ENCODE results near the gene TCEA3. TPM values are rescaled to one million over a fixed set of nuclear protein-coding genes. Genes with fewer than 3 reads are reported as not detected.
"Not testable (repeated sequence)": the region's sequence is repeated elsewhere in the genome, so short reads cannot be mapped to it uniquely, and the experiment has no call there.

TCEA3 gene
- total RNA-seq, 6 experiments from 2014 or later = 6.0 to 8.4 (median 7.1) TPM

DNA sequence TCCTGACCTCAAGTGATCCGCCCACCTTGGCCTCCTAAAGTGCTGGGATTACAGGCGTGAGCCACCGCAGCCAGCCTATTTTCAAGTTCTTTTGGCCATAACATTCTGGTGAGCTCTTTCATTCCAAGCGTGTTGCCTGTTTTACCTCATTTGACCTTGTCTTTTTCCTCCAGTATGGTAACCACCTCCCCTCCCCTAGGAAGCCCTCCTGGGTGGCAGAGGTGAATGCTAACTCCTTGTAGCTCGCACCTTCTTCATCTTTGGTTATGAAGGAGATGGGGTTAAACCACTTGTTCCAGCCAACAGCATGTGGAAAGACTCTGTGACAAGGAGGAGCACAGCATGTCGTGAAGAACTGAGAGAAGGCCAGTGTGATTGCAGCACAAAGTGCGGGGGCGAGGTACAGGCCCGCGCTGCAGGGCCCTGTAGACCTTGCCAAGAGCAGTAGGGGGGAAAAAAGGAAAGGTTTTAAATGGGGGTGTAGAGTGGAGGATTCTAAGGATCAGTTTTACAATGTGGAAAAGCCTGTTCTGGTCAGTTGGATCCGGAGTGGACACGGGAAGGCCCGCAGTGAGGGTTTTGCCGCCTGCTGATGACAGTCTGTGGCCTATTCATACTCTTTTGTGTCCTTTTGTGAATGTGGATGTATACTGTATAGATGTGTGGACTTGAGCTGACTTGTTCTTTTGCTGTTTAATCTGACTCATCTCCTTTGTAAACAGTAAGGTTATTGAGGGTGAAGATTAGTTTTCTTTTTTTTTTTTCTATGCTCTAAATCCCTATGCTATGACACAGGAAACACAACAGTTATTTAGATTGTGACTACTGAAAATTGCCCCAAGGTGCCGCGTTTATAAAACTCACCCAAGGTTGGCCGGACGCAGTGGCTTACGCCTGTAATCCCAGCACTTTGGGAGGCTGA, 47.4 kb downstream of the TCEA3 start:
- Mint-ChIP-seq H3K36me3 (ENCODE audit: low read depth) (peaks cover 4% of the 10 kb centered on the region; the same call in 1 of the 2 replicates), H3K27me3 (ENCODE audit: insufficient read depth) (peaks cover 3% of the 10 kb centered on the region; the same call in 1 of the 2 replicates), H3K9me3 (no peaks in the 10 kb centered on the region; the same call in 1 of the 2 replicates), H3K27ac (peak overlapping the region; percentile 97), H3K4me1 (ENCODE audit: low read depth) (peaks cover 29% of the 10 kb centered on the region), H3K4me3 (peak overlapping the region; percentile 48)
- peak; percentile 94 for DNase-seq
- TF ChIP-seq, protein P1, sequence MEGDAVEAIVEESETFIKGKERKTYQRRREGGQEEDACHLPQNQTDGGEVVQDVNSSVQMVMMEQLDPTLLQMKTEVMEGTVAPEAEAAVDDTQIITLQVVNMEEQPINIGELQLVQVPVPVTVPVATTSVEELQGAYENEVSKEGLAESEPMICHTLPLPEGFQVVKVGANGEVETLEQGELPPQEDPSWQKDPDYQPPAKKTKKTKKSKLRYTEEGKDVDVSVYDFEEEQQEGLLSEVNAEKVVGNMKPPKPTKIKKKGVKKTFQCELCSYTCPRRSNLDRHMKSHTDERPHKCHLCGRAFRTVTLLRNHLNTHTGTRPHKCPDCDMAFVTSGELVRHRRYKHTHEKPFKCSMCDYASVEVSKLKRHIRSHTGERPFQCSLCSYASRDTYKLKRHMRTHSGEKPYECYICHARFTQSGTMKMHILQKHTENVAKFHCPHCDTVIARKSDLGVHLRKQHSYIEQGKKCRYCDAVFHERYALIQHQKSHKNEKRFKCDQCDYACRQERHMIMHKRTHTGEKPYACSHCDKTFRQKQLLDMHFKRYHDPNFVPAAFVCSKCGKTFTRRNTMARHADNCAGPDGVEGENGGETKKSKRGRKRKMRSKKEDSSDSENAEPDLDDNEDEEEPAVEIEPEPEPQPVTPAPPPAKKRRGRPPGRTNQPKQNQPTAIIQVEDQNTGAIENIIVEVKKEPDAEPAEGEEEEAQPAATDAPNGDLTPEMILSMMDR (IDR thresholded peaks at IDR 0.05) = no peak

DNA sequence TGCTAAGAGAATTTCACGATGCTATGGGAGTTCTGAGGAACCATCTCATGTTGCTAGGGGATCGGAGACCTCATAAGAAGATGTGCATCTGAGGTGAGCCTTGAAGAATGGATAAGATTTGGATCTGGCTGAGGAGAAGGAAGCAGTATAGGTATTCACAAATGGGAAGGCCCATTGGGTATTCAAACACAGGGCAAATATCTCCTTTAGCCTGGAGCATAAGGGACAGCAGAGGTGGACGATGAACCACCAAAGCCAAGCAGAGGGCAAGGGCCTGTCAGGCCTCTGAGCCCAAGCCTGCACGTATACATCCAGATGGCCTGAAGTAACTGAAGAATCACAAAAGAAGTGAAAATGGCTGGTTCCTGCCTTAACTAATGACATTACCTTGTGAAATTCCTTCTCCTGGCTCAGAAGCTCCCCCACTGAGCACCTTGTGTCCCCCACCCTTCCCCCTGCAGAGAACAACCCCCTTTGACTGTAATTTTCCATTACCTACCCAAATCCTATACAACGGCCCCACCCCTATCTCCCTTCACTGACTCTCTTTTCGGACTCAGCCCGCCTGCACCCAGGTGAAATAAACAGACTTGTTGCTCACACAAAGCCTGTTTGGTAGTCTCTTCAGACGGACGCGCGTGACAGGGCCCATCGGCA, 50.3 kb downstream of the TCEA3 start:
- H3K36me3 Mint-ChIP-seq (ENCODE audit: low read depth); H3K27me3 Mint-ChIP-seq (ENCODE audit: insufficient read depth); H3K27ac Mint-ChIP-seq; H3K4me3 Mint-ChIP-seq; DNase-seq; H3K9me3 Mint-ChIP-seq: not testable (repeated sequence)
- peaks cover 49% of the 10 kb centered on the region for H3K4me1 Mint-ChIP-seq (ENCODE audit: low read depth)

DNA sequence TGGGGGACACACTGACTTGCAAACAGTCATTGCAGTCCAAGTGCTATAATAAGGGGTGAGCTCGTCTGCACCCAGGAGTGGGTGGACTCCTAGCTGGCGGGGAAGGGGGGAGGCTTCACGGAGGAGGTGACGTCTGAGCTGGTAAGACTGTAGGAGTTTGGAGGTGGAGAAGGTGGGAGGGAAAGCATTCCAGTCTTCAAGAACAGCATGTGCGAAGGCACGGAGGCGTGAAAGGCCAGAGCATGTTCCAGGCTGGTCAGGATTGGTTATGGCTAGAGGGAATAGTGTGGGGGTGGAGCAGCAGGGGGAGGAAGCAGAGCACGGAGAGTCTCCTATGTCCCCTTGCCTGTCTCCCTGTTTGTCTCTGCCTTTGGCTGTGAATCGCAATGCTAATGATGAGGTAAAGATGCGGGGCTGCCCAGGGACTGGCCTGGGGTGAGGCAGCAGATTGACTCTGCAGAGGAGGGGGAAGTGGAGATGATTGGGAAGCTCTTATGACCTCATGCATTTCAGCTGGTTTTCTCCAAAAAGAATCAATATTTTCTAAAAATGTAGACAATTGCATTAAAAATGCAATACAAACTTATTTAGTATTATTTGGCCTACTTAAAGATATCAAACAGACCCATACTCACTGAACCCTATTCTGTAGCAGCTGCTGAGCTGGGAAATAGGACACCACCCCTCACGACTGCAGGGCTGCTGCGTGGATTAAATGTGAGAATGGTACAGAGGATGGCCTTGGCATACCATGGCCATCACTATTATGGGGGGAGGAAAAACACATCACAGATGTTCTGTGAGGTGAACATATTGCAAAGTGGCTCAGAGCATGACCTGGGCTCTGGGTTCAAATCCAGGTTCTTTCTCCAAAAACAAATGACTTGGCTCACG, 52.3 kb downstream of the TCEA3 start:
- Mint-ChIP-seq H3K27ac (no peak overlapping the region), H3K4me1 (ENCODE audit: low read depth) (peaks cover 52% of the 10 kb centered on the region), H3K4me3 (no peak overlapping the region), H3K9me3 (peaks cover 5% of the 10 kb centered on the region), H3K27me3 (ENCODE audit: insufficient read depth) (no peaks in the 10 kb centered on the region; the same call in 1 of the 2 replicates), H3K36me3 (ENCODE audit: low read depth) (peaks cover 16% of the 10 kb centered on the region)
- TF ChIP-seq, protein P1 (IDR thresholded peaks at IDR 0.05) = no peak
- DNase-seq = no peak

DNA sequence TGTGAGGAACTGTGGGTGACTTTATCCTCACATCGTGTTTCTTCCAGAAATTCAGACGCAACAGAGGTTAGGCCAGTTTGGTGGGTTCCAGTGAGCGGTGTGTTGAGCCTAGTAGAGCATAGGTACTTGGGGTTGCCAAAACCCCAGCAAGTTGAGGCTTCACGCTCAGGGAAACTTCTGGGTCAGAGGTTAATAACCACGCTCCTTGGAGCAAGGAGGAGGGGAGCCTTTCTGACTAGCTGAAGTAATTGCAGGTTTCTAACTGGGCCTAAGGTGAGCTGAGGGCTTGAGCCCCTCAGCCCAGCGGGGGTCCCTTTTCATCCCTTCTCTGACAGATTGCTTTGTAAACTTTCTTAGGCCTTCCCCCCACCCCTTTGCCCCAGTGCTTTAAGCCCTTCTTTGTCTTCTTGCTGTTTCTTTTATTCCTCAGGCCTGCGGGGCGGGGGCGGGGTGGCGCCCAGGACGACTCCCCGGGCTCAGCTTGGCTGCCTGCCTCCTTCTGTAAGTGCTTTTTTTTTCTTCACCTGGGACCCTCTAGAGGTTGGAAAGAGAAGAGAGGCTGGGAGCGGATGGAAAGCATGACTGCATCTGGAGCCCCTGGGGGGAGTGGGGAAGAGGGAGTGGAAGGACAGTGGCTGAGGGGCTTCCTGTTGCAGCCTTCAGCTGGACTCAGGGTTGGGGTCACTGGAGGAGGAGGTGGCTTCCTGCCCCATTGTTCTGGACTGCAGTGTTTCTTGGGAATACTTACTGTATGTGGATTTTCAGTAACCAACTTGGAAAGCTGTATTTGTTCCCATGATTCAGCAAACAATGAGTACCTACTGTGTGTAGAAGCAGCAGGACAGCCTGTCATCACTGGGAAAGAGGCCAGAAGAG, 53.6 kb downstream of the TCEA3 start:
- TF ChIP-seq, protein P1 (IDR thresholded peaks at IDR 0.05) = peak; percentile 34; the same call in 1 of the 2 replicates
- Mint-ChIP-seq H3K27ac (peak overlapping the region; percentile 92), H3K4me1 (ENCODE audit: low read depth) (peaks cover 59% of the 10 kb centered on the region), H3K9me3 (peaks cover 18% of the 10 kb centered on the region), H3K27me3 (ENCODE audit: insufficient read depth) (no peaks in the 10 kb centered on the region; the same call in 1 of the 2 replicates), H3K36me3 (ENCODE audit: low read depth) (peaks cover 29% of the 10 kb centered on the region), H3K4me3 (peak overlapping the region; percentile 93)
- no peak for DNase-seq

DNA sequence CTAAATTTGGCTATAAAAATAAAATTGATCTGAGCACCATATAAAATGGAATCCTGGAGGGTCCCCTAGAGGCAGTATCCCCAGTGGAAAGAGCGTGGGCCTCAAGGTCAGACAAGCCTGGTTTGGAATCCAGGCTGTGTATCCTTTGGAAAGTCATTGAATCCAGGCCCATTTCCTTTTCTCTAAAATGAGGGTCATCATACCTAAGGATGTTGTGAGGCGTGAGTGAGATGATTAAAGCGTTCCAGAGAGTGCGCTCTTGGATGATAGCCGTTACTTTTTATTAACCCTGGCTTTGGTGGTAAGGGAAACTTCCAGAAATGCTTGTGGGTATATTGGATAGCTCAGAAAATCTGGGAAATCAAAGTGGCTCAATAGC, 54.2 kb downstream of the TCEA3 start:
- H3K4me3 Mint-ChIP-seq = peak overlapping the region; percentile 93
- H3K27ac Mint-ChIP-seq = peak overlapping the region; percentile 92
- TF ChIP-seq, protein P1 (IDR thresholded peaks at IDR 0.05) = peak; percentile 22; the same call in 1 of the 2 replicates
- peaks cover 21% of the 10 kb centered on the region for H3K9me3 Mint-ChIP-seq
- H3K27me3 Mint-ChIP-seq (ENCODE audit: insufficient read depth) = no peaks in the 10 kb centered on the region; the same call in 1 of the 2 replicates
- H3K4me1 Mint-ChIP-seq (ENCODE audit: low read depth) = peaks cover 59% of the 10 kb centered on the region
- DNase-seq = no peak
- H3K36me3 Mint-ChIP-seq (ENCODE audit: low read depth) = peaks cover 33% of the 10 kb centered on the region

All from HFFc6 (cell line).